RWPE1 (cell line): ENCODE results near the gene MYO1A.

Experiments
- CTCF ChIA-PET: fragments of 350-600 bp; sonication (Branson Sonifier 250); formaldehyde crosslinking; extraction: SDS; loops from one replicate; lab custom pipeline; 2021; lab: Yijun Ruan, JAX
- POLR2A ChIA-PET: fragments of 400-600 bp; formaldehyde crosslinking; extraction: SDS; loops from one replicate; lab custom pipeline; 2020; ENCODE audit warnings: antibody characterized with exemption; ENCODE audit not compliant: low non-redundant PET; lab: Yijun Ruan, JAX
- DNase-seq: peaks from one replicate; pipeline ENCODE4 v3.0.0; 2012; ENCODE audit warnings: low spot score
- H3K27ac ChIP-seq: fragments of 450-650 bp; 2 replicates; pipeline ENCODE4 v1.5.1; 2017
- TF ChIP-seq, protein P1 (sequence below): fragments of 450-650 bp; conservative IDR thresholded peaks from 2 replicates; pipeline ENCODE4 v1.5.1; 2017; ENCODE audit warnings: low read depth, mild to moderate bottlenecking

Gene MYO1A

DNA sequence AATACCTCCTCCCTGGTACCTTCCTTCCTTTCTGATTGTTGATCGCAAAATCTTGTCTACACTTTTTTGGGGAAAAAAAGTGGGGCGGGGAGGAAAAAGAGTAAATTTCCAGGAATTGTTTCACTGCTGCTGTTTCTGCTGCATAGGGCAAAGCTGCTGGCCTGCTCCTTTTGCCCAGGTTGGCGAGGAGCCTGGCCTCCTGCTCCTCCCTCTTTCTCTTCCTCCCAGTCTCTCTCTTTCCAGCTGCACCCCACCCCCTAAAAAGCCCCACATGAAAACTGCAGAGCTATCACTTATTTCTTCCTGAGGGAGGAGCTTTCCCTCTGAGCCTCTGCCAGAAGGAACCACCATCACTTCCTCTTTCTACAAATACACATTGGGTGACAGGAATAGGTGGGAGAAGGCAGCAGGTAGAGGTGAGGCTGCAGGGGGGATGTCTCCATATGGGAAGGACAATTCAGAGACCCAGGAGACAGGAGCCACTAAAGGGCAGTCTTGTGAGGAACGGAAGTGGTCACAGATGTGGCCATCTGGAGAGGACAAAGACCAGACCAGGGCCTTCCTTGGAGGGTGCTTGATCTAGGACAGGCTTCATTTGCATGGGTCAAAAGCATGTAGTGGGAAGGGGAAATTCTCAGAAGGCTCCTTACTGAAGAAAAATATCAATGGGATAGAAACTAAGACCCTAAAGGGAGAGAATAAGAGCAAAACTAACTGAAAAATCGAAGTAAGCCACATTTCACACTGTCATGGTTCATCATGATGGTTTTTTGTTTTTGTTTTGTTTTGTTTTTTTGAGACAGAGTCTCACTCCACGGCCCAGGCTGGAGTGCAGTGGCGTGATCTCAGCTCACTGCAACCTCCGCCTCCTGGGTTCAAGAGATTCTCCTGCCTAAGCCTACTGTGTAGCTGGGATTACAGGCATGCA is 58.3 kb downstream of the MYO1A start:
- no peak for DNase-seq
- TF ChIP-seq, protein P1, sequence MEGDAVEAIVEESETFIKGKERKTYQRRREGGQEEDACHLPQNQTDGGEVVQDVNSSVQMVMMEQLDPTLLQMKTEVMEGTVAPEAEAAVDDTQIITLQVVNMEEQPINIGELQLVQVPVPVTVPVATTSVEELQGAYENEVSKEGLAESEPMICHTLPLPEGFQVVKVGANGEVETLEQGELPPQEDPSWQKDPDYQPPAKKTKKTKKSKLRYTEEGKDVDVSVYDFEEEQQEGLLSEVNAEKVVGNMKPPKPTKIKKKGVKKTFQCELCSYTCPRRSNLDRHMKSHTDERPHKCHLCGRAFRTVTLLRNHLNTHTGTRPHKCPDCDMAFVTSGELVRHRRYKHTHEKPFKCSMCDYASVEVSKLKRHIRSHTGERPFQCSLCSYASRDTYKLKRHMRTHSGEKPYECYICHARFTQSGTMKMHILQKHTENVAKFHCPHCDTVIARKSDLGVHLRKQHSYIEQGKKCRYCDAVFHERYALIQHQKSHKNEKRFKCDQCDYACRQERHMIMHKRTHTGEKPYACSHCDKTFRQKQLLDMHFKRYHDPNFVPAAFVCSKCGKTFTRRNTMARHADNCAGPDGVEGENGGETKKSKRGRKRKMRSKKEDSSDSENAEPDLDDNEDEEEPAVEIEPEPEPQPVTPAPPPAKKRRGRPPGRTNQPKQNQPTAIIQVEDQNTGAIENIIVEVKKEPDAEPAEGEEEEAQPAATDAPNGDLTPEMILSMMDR, result no peak
- POLR2A ChIA-PET, result no interaction called here
- CTCF ChIA-PET, result no interaction called here
- no peak overlapping the region for H3K27ac ChIP-seq

DNA sequence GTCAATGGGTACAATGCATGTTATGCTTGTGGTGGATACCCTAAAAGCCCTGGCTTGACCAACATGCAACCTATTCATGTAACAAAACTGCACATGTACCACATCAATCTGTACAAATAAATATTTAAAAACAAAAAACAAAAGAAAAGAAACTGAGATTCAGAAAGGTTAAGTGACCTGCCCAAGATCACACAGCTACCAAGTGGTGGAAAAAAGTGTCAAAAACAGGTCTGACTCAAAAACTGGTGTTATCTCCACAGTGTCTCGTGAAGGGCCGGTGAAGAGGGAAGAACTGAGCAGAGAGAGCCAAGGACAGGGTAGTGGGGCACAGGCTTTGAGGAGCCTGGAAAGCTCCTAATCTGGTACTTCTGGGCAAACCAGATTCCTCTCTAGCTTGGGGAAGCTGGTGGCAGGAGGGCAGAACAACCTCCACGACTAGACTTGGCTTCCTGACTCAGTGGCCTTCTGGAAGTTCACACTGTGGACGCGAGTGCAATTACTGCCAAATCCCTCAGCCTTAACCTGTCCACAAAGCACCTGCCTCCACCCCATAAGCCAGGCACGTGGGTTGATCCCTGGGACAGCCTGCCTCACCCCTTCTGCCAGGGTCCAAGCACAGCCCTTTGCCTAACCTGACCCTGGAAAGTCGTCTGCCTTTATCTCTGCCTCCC is 59.1 kb downstream of the MYO1A start:
- ChIA-PET POLR2A (no interaction called here), CTCF (no interaction called here)
- DNase-seq, result no peak
- TF ChIP-seq, protein P1, result no peak
- H3K27ac ChIP-seq, result no peak overlapping the region

DNA sequence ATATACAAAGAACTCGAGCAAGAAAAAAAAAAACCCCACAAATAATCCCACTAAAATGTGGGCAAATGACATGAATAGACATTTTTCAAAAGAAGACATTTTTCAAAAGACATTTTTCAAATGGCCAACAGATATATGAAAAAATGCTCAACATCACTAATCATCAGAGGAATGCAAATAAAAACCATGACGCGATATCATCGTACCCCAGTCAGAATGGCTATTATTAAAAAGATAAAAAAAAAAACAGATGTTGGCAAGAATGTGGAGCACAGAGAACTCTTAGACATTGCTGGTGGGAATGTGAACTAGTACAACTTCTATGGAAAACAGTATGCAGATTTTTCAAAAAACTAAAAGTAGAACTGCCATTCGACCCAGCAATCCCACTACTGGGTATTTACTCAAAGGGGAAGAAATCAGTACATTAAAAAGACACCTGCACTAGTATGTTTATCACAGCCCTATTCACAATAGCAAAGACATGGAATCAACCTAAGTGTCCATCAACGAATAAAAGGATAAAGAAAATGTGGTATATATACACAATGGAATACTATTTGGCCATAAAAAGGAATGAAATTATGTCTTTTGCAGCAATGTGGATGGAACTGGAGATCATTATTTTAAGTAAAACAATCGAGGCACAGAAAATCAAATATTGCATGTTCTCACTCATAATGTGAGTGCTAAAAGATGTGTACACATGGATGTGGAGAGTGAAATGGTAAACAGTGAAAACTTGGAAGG is 59.9 kb downstream of the MYO1A start:
- ChIA-PET POLR2A (no interaction called here), CTCF (interaction anchor here (0.7 kb wide), 1 partner anchor 121 kb away, joined by 3 read pairs; no protein-coding TSS in a partner anchor)
- H3K27ac ChIP-seq, result no peak overlapping the region
- no peak for DNase-seq
- TF ChIP-seq, protein P1, result no peak

DNA sequence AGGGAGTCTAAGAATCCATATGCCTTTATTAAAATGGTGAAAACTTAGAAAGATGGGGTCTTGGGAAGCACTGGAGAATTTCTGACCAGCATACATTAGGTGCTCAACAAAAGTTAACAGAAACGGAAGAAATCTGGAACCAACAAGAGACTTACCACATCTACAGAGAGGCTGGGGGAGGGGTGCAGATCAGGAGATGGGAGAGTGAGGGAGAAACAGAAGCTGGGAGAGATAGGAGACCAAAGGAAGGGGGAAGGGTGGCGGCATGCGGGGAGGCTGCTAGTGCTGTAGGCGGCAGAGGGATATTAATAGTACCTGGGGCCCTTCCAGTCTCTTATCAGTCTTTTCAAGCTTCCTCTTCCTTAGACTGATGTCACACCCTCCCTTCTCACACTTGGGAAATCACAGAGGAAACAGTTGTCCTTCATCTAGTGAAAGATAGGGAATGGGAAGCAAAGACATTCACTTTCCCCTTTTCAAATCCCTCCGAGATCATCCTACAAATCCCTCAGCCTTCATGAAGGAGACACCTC is 61.7 kb downstream of the MYO1A start:
- H3K27ac ChIP-seq, result no peak overlapping the region
- CTCF ChIA-PET, result interaction anchor here (0.5 to 2.9 kb wide), 13 partner anchors 13 to 267 kb away, joined by 3 to 20 read pairs (median 4); no protein-coding TSS in a partner anchor
- POLR2A ChIA-PET, result no interaction called here
- TF ChIP-seq, protein P1, result no peak
- no peak for DNase-seq

DNA sequence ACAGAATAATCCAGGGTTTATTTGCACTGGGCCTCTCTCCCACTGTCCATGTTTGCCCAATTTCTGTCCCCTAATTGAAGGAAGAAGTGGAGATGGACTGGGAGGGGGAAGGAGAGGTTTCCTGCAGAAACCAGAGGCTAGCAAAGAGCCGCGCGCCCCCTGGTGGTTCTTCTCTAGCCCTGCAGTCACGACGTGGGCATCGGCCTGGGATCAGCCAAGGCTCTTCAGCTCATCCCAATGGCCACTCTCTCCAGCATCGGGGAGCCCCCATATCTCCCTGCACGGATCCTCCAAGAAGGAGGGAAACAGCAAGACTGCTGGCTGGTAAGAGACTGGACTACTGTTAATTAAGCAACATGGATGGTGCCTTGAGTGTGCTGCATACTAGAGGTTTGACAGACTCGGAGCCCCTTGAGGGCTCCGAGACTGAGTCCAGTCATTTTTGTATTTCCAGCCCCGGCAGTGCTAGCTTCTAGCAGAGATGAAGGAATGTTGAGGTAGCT is 62.3 kb downstream of the MYO1A start:
- DNase-seq, result peak; percentile 71
- ChIA-PET CTCF (interaction anchor here (0.5 to 2.9 kb wide), 12 partner anchors 14 to 266 kb away, joined by 3 to 20 read pairs (median 4); no protein-coding TSS in a partner anchor), POLR2A (no interaction called here)
- no peak overlapping the region; the same call in 1 of the 2 replicates for H3K27ac ChIP-seq
- TF ChIP-seq, protein P1, result peak; percentile 94
